HCT116 (cell line): Measurements from ENCODE around the gene FBXO21. TPM values are rescaled to one million over a fixed set of nuclear protein-coding genes. Genes with fewer than 3 reads are reported as not detected.

ENCODE experiments used
- ATAC-seq: fragments of 200-7000 bp; cut with Tn5 transposase; 2 replicates; pipeline ENCODE4 v1.9.1; 2020; ENCODE audit warnings: mild to moderate bottlenecking, moderate library complexity
- BruUV-seq: library from RNA; stranded (reverse); fragments of 400-500 nt; replicated peaks from 2 replicates; lab custom pipeline; 2021; lab: Mats Ljungman, UMichigan
- CTCF ChIA-PET: fragments of 300-600 bp; sonication (Branson Sonifier 250); formaldehyde crosslinking; loops from one replicate; lab custom pipeline; 2021; ENCODE audit warnings: antibody characterized with exemption; lab: Charles Lee
- POLR2A ChIA-PET: fragments of 300-600, 350-600 bp; sonication (Branson Sonifier 250); formaldehyde crosslinking; loops from one replicate; lab custom pipeline; 2021; ENCODE audit warnings: antibody characterized with exemption; lab: Charles Lee
- RAD21 ChIA-PET, 2 experiments: fragments of 300-600 bp; sonication (Branson Sonifier 250); formaldehyde crosslinking; loops; one replicate each; lab custom pipeline; 2023; ENCODE audit warnings: low total read pairs in 2 of 2; ENCODE audit not compliant: uncharacterized antibody in 2 of 2, unreplicated experiment in 2 of 2, low non-redundant PET in 1 of 2; lab: Charles Lee
- DNase-seq: peaks from one replicate; pipeline ENCODE4 v3.0.0-alpha.2; 2010; ENCODE audit warnings: low read depth, low spot score
- H2AFZ ChIP-seq: fragments of 200-600 bp; shearing (Covaris generic), sonication (generic); 2 replicates; pipeline ENCODE4 v1.6.1; 2017; ENCODE audit warnings: low read depth, mixed run types, mixed read lengths, antibody characterized with exemption, low read length; ENCODE audit not compliant: poor library complexity, severe bottlenecking
- H3K27ac ChIP-seq: 2 replicates; pipeline ENCODE4 v1.5.1; 2012; ENCODE audit warnings: low read depth, low read length
- H3K27me3 ChIP-seq: fragments of 200-600 bp; sonication (generic); 2 replicates; pipeline ENCODE4 v1.6.1; 2016; ENCODE audit warnings: mixed run types, low read length, mixed read lengths; ENCODE audit not compliant: insufficient read depth
- H3K36me3 ChIP-seq, 2 experiments: fragments of 200-500 bp in 1 of 2; fragments of 200-600 bp in 1 of 2; sonication (Bioruptor generic) in 1 of 2; sonication (generic) in 1 of 2; 2 replicates each; pipeline versions ENCODE4 v1.5.1 to v1.6.1; 2014 to 2016; ENCODE audit warnings: low read length in 2 of 2, inconsistent platforms in 1 of 2, mixed read lengths in 1 of 2, mixed run types in 1 of 2; ENCODE audit not compliant: insufficient read depth in 2 of 2, control insufficient read depth in 1 of 2
- H3K4me1 ChIP-seq, 2 experiments: fragments of 200-600 bp in 1 of 2; sonication (generic) in 1 of 2; 2 replicates each; pipeline versions ENCODE4 v1.5.1 to v1.6.1; 2012 to 2017; ENCODE audit warnings: low read length in 2 of 2, inconsistent platforms in 1 of 2, mild to moderate bottlenecking in 1 of 2, mixed read lengths in 1 of 2, mixed run types in 1 of 2, moderate library complexity in 1 of 2; ENCODE audit not compliant: insufficient read depth in 2 of 2, control insufficient read depth in 1 of 2
- H3K4me2 ChIP-seq: fragments of 200-600 bp; sonication (generic); 2 replicates; pipeline ENCODE4 v1.6.1; 2017; ENCODE audit warnings: mixed run types, low read length, mixed read lengths
- H3K4me3 ChIP-seq, 2 experiments: fragments of 200-600 bp in 1 of 2; sonication (generic) in 1 of 2; replicated peaks in 1 of 2; 2 replicates each; pipeline ENCODE4 v1.5.1; 2011 to 2016; ENCODE audit warnings: low read length in 2 of 2, control low read depth in 1 of 2, low read depth in 1 of 2, mild to moderate bottlenecking in 1 of 2, mixed read lengths in 1 of 2, mixed run types in 1 of 2
- H3K79me2 ChIP-seq: fragments of 200-600 bp; sonication (generic); 2 replicates; pipeline ENCODE4 v1.6.1; 2017; ENCODE audit warnings: mild to moderate bottlenecking, mixed run types, low read length, moderate library complexity, mixed read lengths; ENCODE audit not compliant: insufficient read depth
- H3K9ac ChIP-seq: fragments of 200-600 bp; sonication (generic); 2 replicates; pipeline ENCODE4 v1.6.1; 2016; ENCODE audit warnings: low read length, mixed read lengths
- H3K9me2 ChIP-seq: fragments of 200-600 bp; sonication (generic), shearing (Covaris generic); 2 replicates; pipeline ENCODE4 v1.6.1; 2017; ENCODE audit warnings: mixed run types, mild to moderate bottlenecking, moderate library complexity; ENCODE audit not compliant: insufficient read depth
- H3K9me3 ChIP-seq, 2 experiments: fragments of 200-500 bp in 1 of 2; fragments of 200-600 bp in 1 of 2; sonication (Bioruptor generic) in 1 of 2; sonication (generic) in 1 of 2; 2 replicates each; pipeline ENCODE4 v1.6.1; 2014 to 2017; ENCODE audit warnings: low read length in 2 of 2, mixed read lengths in 2 of 2, inconsistent platforms in 1 of 2, low read depth in 1 of 2, mild to moderate bottlenecking in 1 of 2, mixed run types in 1 of 2, moderate library complexity in 1 of 2; ENCODE audit not compliant: control insufficient read depth in 1 of 2, insufficient read depth in 1 of 2
- H4K20me1 ChIP-seq: fragments of 200-600 bp; sonication (generic), shearing (Covaris generic); 2 replicates; pipeline ENCODE4 v1.6.1; 2017; ENCODE audit warnings: mixed run types, mild to moderate bottlenecking, moderate library complexity; ENCODE audit not compliant: insufficient read depth
- CBX3 ChIP-seq: IDR thresholded peaks from 2 replicates; pipeline ENCODE4 v1.6.1; 2012; ENCODE audit warnings: low read depth
- CEBPB ChIP-seq: IDR thresholded peaks from 2 replicates; pipeline ENCODE4 v1.6.1; 2012; ENCODE audit warnings: low read depth
- ELF1 ChIP-seq: IDR thresholded peaks from 2 replicates; pipeline ENCODE4 v1.6.1; 2012; ENCODE audit warnings: low read depth, borderline replicate concordance
- EZH2phosphoT487 ChIP-seq: fragments of 200-600 bp; IDR thresholded peaks from 2 replicates; pipeline ENCODE4 v1.6.1; 2018; ENCODE audit warnings: antibody characterized with exemption, borderline replicate concordance
- FOSL1 ChIP-seq: IDR thresholded peaks from 2 replicates; pipeline ENCODE4 v1.6.1; 2012; ENCODE audit warnings: low read depth
- JUND ChIP-seq: IDR thresholded peaks from 2 replicates; pipeline ENCODE4 v1.6.1; 2012
- POLR2A ChIP-seq: IDR thresholded peaks from 2 replicates; pipeline ENCODE4 v1.7.0; 2011; ENCODE audit warnings: borderline replicate concordance; ENCODE audit not compliant: insufficient read depth, insufficient read length; ENCODE audit errors: extremely low read depth
- POLR2AphosphoS5 ChIP-seq: IDR thresholded peaks from 2 replicates; pipeline ENCODE4 v1.6.1; 2011; ENCODE audit warnings: mild to moderate bottlenecking, low read depth, low read length, moderate library complexity
- SIN3A ChIP-seq: IDR thresholded peaks from 2 replicates; pipeline ENCODE4 v1.6.1; 2012; ENCODE audit warnings: low read depth
- SP1 ChIP-seq: IDR thresholded peaks from 2 replicates; pipeline ENCODE4 v1.6.1; 2012; ENCODE audit warnings: low read depth
- SRF ChIP-seq: IDR thresholded peaks from 2 replicates; pipeline ENCODE4 v1.6.1; 2012; ENCODE audit warnings: low read depth
- YY1 ChIP-seq: IDR thresholded peaks from 2 replicates; pipeline ENCODE4 v1.6.1; 2011; ENCODE audit warnings: low read length, low read depth, moderate library complexity, mild to moderate bottlenecking; ENCODE audit not compliant: insufficient replicate concordance; ENCODE audit errors: extremely low read depth
- ZFX ChIP-seq: fragments of 450-650 bp; IDR thresholded peaks from 2 replicates; pipeline ENCODE4 v1.6.1; 2017
- ZNF274 ChIP-seq: fragments of 200-500 bp; sonication (Bioruptor generic); IDR thresholded peaks from 2 replicates; pipeline ENCODE4 v1.6.1; 2014; ENCODE audit warnings: mild to moderate bottlenecking, low read depth, low read length, inconsistent platforms
- intact Hi-C: fragments of 100-400 bp; cut with micrococcal nuclease; formaldehyde crosslinking; loops from 2 replicates; pipeline ENCODE4 v1.10.0; 2022
- total RNA-seq: library from RNA; stranded (reverse); gene quantifications from one replicate; pipeline ENCODE4 v1.2.1, GENCODE V29; 2021; ENCODE audit not compliant: unreplicated experiment
- TF ChIP-seq, protein P1 (sequence below), 3 experiments: fragments of 200-600 bp in 1 of 3; sonication (generic) in 1 of 3; IDR thresholded peaks in 2 of 3; conservative IDR thresholded peaks in 1 of 3; 2 replicates each; pipeline ENCODE4 v1.5.1; 2012 to 2017; ENCODE audit warnings: low read depth in 2 of 3, low read length in 2 of 3, antibody characterized with exemption in 1 of 3, borderline replicate concordance in 1 of 3, control low read depth in 1 of 3, mild to moderate bottlenecking in 1 of 3, mixed read lengths in 1 of 3, mixed run types in 1 of 3, moderate library complexity in 1 of 3; ENCODE audit not compliant: insufficient read depth in 1 of 3
- TF ChIP-seq, protein P2 (sequence below): IDR thresholded peaks from 2 replicates; pipeline ENCODE4 v1.6.1; 2012; ENCODE audit warnings: low read depth
- TF ChIP-seq, protein P3 (sequence below): IDR thresholded peaks from 2 replicates; pipeline ENCODE4 v1.6.1; 2011; ENCODE audit warnings: mild to moderate bottlenecking, low read length, moderate library complexity; ENCODE audit not compliant: insufficient replicate concordance; ENCODE audit errors: extremely low read depth
- TF ChIP-seq, protein P4 (sequence below): IDR thresholded peaks from 2 replicates; pipeline ENCODE4 v1.6.1; 2012
- TF ChIP-seq, protein P5 (sequence below): IDR thresholded peaks from 2 replicates; pipeline ENCODE4 v1.6.1; 2012

FBXO21 gene
- total RNA-seq, 1 experiment from 2014 or later = 45.5 TPM

DNA sequence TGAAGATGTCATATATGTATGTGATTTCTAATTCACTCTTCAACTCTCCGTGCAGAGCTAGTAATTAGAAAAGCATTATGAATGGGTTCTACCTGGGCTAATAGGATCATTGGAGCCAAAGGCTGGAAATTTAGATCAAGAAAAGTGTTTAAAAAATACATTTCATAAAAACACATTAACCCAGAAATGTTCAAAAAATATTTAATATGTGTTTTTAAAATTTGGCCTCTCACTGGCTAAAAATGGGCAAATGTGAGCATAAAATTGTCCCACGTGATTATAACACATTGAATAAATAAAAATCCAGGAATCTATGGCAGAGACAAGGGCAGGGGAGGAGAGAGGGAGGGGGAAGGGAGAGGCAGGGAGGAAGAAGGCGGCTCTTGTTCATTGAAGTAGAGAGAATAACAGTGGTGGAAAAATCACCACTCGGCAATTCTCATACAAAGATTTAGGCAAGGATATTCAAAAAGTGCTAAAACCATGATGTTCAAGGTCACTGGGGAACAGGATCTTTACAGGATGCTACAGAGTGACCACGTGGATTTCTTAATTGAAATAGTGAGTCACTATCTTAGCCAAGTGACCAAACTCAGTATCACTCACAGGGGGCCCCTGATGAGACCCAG lies 38.8 kb downstream of the FBXO21 start:
- ChIA-PET CTCF (no interaction called here), RAD21 (no interaction called here)

More for the DNA sequence above, 38.8 kb downstream of the FBXO21 start:
- intact Hi-C loops = loop anchor here (10.0 kb wide), 1 partner anchor 447 kb away; no protein-coding TSS in a partner anchor
- TF ChIP-seq, protein P1, sequence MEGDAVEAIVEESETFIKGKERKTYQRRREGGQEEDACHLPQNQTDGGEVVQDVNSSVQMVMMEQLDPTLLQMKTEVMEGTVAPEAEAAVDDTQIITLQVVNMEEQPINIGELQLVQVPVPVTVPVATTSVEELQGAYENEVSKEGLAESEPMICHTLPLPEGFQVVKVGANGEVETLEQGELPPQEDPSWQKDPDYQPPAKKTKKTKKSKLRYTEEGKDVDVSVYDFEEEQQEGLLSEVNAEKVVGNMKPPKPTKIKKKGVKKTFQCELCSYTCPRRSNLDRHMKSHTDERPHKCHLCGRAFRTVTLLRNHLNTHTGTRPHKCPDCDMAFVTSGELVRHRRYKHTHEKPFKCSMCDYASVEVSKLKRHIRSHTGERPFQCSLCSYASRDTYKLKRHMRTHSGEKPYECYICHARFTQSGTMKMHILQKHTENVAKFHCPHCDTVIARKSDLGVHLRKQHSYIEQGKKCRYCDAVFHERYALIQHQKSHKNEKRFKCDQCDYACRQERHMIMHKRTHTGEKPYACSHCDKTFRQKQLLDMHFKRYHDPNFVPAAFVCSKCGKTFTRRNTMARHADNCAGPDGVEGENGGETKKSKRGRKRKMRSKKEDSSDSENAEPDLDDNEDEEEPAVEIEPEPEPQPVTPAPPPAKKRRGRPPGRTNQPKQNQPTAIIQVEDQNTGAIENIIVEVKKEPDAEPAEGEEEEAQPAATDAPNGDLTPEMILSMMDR (IDR thresholded peaks at IDR 0.05 in 2 of 3, conservative IDR thresholded peaks at IDR 0.05 in 1 of 3; ENCODE audit: borderline replicate concordance in 1 of 3, insufficient read depth in 1 of 3, low read depth in 2 of 3, low read length in 2 of 3) = no peak
- no peak for TF ChIP-seq CBX3
- no peak for TF ChIP-seq YY1
- TF ChIP-seq SP1 = no peak
- no peak for TF ChIP-seq POLR2AphosphoS5
- no peak for TF ChIP-seq JUND
- no peak for TF ChIP-seq SRF
- TF ChIP-seq, protein P2, sequence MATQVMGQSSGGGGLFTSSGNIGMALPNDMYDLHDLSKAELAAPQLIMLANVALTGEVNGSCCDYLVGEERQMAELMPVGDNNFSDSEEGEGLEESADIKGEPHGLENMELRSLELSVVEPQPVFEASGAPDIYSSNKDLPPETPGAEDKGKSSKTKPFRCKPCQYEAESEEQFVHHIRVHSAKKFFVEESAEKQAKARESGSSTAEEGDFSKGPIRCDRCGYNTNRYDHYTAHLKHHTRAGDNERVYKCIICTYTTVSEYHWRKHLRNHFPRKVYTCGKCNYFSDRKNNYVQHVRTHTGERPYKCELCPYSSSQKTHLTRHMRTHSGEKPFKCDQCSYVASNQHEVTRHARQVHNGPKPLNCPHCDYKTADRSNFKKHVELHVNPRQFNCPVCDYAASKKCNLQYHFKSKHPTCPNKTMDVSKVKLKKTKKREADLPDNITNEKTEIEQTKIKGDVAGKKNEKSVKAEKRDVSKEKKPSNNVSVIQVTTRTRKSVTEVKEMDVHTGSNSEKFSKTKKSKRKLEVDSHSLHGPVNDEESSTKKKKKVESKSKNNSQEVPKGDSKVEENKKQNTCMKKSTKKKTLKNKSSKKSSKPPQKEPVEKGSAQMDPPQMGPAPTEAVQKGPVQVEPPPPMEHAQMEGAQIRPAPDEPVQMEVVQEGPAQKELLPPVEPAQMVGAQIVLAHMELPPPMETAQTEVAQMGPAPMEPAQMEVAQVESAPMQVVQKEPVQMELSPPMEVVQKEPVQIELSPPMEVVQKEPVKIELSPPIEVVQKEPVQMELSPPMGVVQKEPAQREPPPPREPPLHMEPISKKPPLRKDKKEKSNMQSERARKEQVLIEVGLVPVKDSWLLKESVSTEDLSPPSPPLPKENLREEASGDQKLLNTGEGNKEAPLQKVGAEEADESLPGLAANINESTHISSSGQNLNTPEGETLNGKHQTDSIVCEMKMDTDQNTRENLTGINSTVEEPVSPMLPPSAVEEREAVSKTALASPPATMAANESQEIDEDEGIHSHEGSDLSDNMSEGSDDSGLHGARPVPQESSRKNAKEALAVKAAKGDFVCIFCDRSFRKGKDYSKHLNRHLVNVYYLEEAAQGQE = no peak
- TF ChIP-seq, protein P3, sequence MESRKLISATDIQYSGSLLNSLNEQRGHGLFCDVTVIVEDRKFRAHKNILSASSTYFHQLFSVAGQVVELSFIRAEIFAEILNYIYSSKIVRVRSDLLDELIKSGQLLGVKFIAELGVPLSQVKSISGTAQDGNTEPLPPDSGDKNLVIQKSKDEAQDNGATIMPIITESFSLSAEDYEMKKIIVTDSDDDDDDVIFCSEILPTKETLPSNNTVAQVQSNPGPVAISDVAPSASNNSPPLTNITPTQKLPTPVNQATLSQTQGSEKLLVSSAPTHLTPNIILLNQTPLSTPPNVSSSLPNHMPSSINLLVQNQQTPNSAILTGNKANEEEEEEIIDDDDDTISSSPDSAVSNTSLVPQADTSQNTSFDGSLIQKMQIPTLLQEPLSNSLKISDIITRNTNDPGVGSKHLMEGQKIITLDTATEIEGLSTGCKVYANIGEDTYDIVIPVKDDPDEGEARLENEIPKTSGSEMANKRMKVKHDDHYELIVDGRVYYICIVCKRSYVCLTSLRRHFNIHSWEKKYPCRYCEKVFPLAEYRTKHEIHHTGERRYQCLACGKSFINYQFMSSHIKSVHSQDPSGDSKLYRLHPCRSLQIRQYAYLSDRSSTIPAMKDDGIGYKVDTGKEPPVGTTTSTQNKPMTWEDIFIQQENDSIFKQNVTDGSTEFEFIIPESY = no peak
- TF ChIP-seq, protein P4, sequence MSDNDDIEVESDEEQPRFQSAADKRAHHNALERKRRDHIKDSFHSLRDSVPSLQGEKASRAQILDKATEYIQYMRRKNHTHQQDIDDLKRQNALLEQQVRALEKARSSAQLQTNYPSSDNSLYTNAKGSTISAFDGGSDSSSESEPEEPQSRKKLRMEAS = no peak
- TF ChIP-seq, protein P5, sequence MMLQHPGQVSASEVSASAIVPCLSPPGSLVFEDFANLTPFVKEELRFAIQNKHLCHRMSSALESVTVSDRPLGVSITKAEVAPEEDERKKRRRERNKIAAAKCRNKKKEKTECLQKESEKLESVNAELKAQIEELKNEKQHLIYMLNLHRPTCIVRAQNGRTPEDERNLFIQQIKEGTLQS = no peak
- no peak for TF ChIP-seq SIN3A
- no peak for TF ChIP-seq CEBPB
- no peak for TF ChIP-seq ELF1
- TF ChIP-seq ZNF274 = no peak
- no peak for TF ChIP-seq POLR2A
- TF ChIP-seq FOSL1 = no peak
- no peak for TF ChIP-seq EZH2phosphoT487
- TF ChIP-seq ZFX = no peak
- Histone ChIP-seq H3K4me1 (no peaks in the 10 kb centered on the region; a peak in 1 of 4 replicates), H4K20me1 (no peaks in the 10 kb centered on the region), H3K27me3 (no peaks in the 10 kb centered on the region), H3K36me3 (peaks cover 21 to 45% of the 10 kb centered on the region in 2 experiments; a peak in 3 of 4 replicates), H3K9me2 (no peaks in the 10 kb centered on the region), H3K4me3 (no peak overlapping the region), H3K27ac (no peak overlapping the region), H3K9ac (no peak overlapping the region), H3K9me3 (no peaks in the 10 kb centered on the region), H3K79me2 (no peaks in the 10 kb centered on the region), H2AFZ (no peak overlapping the region), H3K4me2 (no peak overlapping the region)
- BruUV-seq = no TSS peak
- DNase-seq (no peak), ATAC-seq (no peak)
- POLR2A ChIA-PET = no interaction called here
